Nephron progenitor cell (in vitro differentiated cells): ENCODE data around the gene TRA2A.
"Not testable (repeated sequence)": the region's sequence is repeated elsewhere in the genome, so short reads cannot be mapped to it uniquely, and the experiment has no call there.

Source experiments
- DNase-seq: peaks from one replicate; pipeline ENCODE4 v3.0.0; 2021
- H3K27ac Mint-ChIP-seq: 2 replicates; pipeline ENCODE4 v1.8.0; 2021; ENCODE audit warnings: mild to moderate bottlenecking, moderate library complexity, mixed read lengths
- H3K27me3 Mint-ChIP-seq: 2 replicates; pipeline ENCODE4 v1.8.0; 2021; ENCODE audit warnings: mild to moderate bottlenecking, low read depth, mixed read lengths; ENCODE audit not compliant: poor library complexity
- H3K36me3 Mint-ChIP-seq: 2 replicates; pipeline ENCODE4 v1.8.0; 2021; ENCODE audit warnings: low read depth, mixed read lengths
- H3K4me1 Mint-ChIP-seq: 2 replicates; pipeline ENCODE4 v1.8.0; 2021; ENCODE audit warnings: mixed read lengths
- H3K4me3 Mint-ChIP-seq: 2 replicates; pipeline ENCODE4 v1.8.0; 2021; ENCODE audit warnings: mild to moderate bottlenecking, moderate library complexity, mixed read lengths
- H3K9me3 Mint-ChIP-seq: 2 replicates; pipeline ENCODE4 v1.8.0; 2021; ENCODE audit warnings: mild to moderate bottlenecking, moderate library complexity, mixed read lengths
- TF ChIP-seq, protein P1 (sequence below): fragments of 200-600 bp; sonication (generic); IDR thresholded peaks from 2 replicates; pipeline ENCODE4 v1.5.0; 2021; ENCODE audit warnings: antibody characterized with exemption

TRA2A gene

DNA sequence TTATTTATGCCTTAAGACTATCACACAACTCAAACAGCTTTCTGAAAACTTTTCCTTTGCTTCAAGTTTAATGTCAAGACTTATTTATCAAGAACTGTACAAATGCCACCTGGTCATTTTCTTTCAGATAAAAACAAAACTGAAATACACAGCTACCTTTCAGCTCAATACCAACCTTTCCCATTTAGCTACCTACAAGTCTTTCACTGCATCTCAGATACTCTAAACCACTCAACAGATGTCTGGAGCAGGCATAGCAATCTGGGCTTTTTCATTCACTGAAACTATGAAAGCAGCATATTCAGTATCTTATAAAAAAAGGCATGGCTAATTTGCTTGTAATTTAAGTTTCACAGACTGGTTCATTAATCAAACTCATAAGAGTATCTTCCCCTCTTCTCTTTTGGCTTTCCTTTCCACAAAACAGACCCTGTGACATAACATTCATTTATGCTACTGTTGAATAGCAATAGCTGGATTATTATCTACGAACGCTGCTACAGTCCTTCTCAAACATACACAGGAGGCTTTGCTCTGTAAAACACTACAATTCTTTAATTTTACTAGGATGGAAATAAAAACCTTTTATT is 8.2 kb downstream of the TRA2A start:
- TF ChIP-seq, protein P1, sequence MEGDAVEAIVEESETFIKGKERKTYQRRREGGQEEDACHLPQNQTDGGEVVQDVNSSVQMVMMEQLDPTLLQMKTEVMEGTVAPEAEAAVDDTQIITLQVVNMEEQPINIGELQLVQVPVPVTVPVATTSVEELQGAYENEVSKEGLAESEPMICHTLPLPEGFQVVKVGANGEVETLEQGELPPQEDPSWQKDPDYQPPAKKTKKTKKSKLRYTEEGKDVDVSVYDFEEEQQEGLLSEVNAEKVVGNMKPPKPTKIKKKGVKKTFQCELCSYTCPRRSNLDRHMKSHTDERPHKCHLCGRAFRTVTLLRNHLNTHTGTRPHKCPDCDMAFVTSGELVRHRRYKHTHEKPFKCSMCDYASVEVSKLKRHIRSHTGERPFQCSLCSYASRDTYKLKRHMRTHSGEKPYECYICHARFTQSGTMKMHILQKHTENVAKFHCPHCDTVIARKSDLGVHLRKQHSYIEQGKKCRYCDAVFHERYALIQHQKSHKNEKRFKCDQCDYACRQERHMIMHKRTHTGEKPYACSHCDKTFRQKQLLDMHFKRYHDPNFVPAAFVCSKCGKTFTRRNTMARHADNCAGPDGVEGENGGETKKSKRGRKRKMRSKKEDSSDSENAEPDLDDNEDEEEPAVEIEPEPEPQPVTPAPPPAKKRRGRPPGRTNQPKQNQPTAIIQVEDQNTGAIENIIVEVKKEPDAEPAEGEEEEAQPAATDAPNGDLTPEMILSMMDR = no peak
- DNase-seq = no peak
- no peak overlapping the region for H3K4me3 Mint-ChIP-seq
- H3K27ac Mint-ChIP-seq = no peak overlapping the region
- H3K4me1 Mint-ChIP-seq = peaks cover 34% of the 10 kb centered on the region
- peaks cover 93% of the 10 kb centered on the region for H3K36me3 Mint-ChIP-seq
- H3K27me3 Mint-ChIP-seq = no peaks in the 10 kb centered on the region
- H3K9me3 Mint-ChIP-seq = peaks cover 16% of the 10 kb centered on the region

DNA sequence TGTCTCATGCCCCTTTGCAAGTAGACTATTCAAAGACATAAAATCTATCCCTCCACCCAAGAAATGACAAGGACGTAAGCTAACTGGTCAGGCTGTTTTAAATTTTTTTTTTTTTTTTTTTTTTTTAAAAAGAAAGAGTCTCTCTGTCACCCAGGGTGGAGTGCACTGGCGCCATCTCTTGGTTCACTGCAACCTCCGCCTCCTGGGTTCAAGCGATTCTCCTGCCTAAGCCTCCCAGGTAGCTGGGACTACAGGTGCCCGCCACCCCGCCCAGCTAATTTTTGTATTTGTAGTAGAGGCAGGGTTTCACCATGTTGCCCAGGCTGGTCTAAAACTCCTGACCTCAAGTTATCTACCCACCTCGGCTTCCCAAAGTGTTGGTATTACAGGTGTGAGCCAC is 11.2 kb downstream of the TRA2A start:
- H3K4me3 Mint-ChIP-seq = no peak overlapping the region
- H3K9me3 Mint-ChIP-seq = peaks cover 13% of the 10 kb centered on the region
- H3K36me3 Mint-ChIP-seq = peaks cover 96% of the 10 kb centered on the region
- H3K27ac Mint-ChIP-seq = no peak overlapping the region
- H3K27me3 Mint-ChIP-seq = no peaks in the 10 kb centered on the region
- TF ChIP-seq, protein P1 = no peak
- peaks cover 16% of the 10 kb centered on the region for H3K4me1 Mint-ChIP-seq
- no peak for DNase-seq

DNA sequence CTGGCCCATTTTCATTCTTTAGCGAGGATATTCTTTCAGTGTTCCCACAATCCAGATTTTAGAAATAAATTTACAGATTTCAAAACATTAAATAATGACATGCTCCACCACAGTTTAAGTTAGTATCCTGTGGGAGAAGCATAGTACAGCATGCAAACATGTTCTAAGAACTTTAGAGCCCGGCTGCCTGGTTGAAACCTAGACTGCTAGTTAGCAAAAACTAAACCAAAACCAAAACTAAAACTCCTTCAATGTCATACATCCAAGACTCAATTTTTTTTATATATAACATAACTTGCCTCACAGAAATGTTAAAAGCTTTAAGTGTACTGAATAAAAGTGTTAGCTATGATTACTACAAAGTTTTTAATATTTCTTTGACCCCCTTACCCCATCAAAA is 17.0 kb downstream of the TRA2A start:
- Mint-ChIP-seq H3K4me1 (no peaks in the 10 kb centered on the region), H3K27ac (no peak overlapping the region), H3K27me3 (no peaks in the 10 kb centered on the region), H3K9me3 (peaks cover 9% of the 10 kb centered on the region), H3K4me3 (no peak overlapping the region), H3K36me3 (peaks cover 94% of the 10 kb centered on the region)
- no peak for DNase-seq
- TF ChIP-seq, protein P1 = no peak

DNA sequence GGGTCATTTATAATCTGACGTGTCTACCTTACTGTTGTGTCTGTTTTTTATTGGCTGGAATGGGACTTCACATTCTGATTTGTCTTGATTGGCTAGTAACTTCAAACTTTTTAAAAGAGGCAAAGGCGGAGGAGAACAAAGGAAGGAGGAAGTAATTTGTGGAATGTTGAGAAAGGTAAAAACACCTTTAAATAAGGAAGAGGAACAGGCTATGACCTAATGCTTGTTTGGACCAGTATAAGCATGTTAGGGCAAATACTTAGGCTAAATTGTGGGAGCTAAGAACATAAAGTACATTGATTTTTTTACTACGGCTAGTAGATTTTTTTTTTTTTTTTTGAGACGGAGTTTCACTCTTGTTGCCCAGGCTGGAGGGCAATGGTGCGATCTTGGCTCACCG is 18.0 kb downstream of the TRA2A start:
- not testable (repeated sequence) for H3K27me3 Mint-ChIP-seq, H3K4me1 Mint-ChIP-seq, H3K4me3 Mint-ChIP-seq, DNase-seq, H3K9me3 Mint-ChIP-seq
- Mint-ChIP-seq H3K27ac (peak overlapping the region; percentile 66), H3K36me3 (peaks cover 94% of the 10 kb centered on the region)

DNA sequence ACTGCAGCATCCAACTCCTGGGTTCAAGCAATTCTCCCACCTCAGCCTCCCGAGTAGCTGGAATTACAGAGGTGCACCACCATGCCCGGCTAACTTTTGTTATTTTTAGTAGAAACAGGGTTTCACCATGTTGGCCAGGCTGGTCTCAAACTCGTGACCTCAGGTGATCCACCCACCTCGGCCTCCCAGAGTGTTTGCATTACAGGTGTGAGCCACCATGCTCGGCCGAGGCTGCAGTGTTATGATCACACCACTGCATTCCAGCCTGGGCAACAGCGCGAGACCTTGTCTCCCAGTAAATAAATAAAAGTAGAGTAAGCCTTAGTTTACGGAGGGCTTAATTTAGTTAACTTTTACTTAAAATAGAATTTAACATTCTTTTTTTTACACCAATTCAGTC is 37.8 kb downstream of the TRA2A start:
- Mint-ChIP-seq H3K27me3 (no peaks in the 10 kb centered on the region), H3K27ac (no peak overlapping the region), H3K36me3 (peaks cover 32% of the 10 kb centered on the region), H3K9me3 (no peaks in the 10 kb centered on the region), H3K4me3 (no peak overlapping the region), H3K4me1 (no peaks in the 10 kb centered on the region)
- TF ChIP-seq, protein P1 = no peak
- DNase-seq = no peak

DNA sequence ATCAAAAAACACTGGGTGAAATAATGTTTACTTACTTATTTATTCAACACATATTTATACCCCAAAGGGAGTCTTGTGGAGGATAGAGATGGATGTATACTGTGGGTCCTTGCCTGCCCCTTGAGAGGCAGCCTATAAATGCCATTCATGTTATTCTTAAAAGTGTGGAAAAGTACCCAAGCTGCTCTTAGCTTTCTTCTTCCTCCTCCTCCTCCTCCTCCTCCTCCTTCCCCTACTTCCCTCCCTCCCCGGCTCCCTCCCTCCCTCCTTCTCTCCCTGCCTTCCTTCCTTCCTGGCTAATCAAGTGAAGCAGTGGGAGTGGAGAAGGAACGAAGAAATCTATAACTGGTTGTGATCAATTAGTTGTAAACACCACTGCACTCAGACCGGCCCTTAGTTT is 40.3 kb downstream of the TRA2A start:
- no peak overlapping the region for H3K4me3 Mint-ChIP-seq
- H3K27ac Mint-ChIP-seq = peak overlapping the region; percentile 90
- H3K27me3 Mint-ChIP-seq = no peaks in the 10 kb centered on the region
- DNase-seq = no peak
- H3K36me3 Mint-ChIP-seq = peaks cover 18% of the 10 kb centered on the region
- TF ChIP-seq, protein P1 = no peak
- no peaks in the 10 kb centered on the region for H3K9me3 Mint-ChIP-seq
- no peaks in the 10 kb centered on the region for H3K4me1 Mint-ChIP-seq
